ENCODE results near the gene TARDBP.
"Not testable (repeated sequence)": the region's sequence is repeated elsewhere in the genome, so short reads cannot be mapped to it uniquely, and the experiment has no call there.

TARDBP gene

GRCh38 chr1:11042995-11043874 lies 30.8 kb downstream of the TARDBP start:
- no peak for DNase-seq (ENCODE audit: low spot score)

- DNase-seq (ENCODE audit: low spot score), result no peak
These were observed 31.8 kb downstream of the TARDBP start for GRCh38 chr1:11044086-11044848.

GRCh38 chr1:11044849-11045427 lies 32.5 kb downstream of the TARDBP start:
- no peak for DNase-seq (ENCODE audit: low spot score)

GRCh38 chr1:11045428-11046269 lies 33.2 kb downstream of the TARDBP start:
- DNase-seq (ENCODE audit: low spot score), result no peak

GRCh38 chr1:11046270-11046566 lies 33.8 kb downstream of the TARDBP start:
- no peak for DNase-seq (ENCODE audit: low spot score)

- no peak for DNase-seq (ENCODE audit: low spot score)
These were observed 34.3 kb downstream of the TARDBP start, which contains the start of gene MASP2 for GRCh38 chr1:11046625-11047365. TSS of gene MASP2 (minus strand) at chr1:11047239. CDS start at chr1:11047207, 32 bp downstream.

GRCh38 chr1:11051121-11051520 lies 38.7 kb downstream of the TARDBP start:
- DNase-seq (ENCODE audit: low spot score), result not testable (repeated sequence)

GRCh38 chr1:11051781-11052511 lies 39.5 kb downstream of the TARDBP start:
- DNase-seq (ENCODE audit: low spot score), result no peak

GRCh38 chr1:11052839-11053757 lies 40.6 kb downstream of the TARDBP start:
- DNase-seq (ENCODE audit: low spot score), result peak; percentile 43

GRCh38 chr1:11053758-11054137 lies 41.3 kb downstream of the TARDBP start:
- DNase-seq (ENCODE audit: low spot score), result peak; percentile 61

GRCh38 chr1:11054181-11054580 lies 41.7 kb downstream of the TARDBP start:
- no peak for DNase-seq (ENCODE audit: low spot score)

- DNase-seq (ENCODE audit: low spot score), result no peak
These were observed 42.2 kb downstream of the TARDBP start for GRCh38 chr1:11054666-11055065.

- no peak for DNase-seq (ENCODE audit: low spot score)
These were observed 43.2 kb downstream of the TARDBP start for GRCh38 chr1:11055676-11056075.

- no peak for DNase-seq (ENCODE audit: low spot score)
These were observed 44.0 kb downstream of the TARDBP start for GRCh38 chr1:11056504-11056903.

- DNase-seq (ENCODE audit: low spot score), result no peak
These were observed 45.0 kb downstream of the TARDBP start for GRCh38 chr1:11057477-11057876.

- no peak for DNase-seq (ENCODE audit: low spot score)
These were observed 45.6 kb downstream of the TARDBP start for GRCh38 chr1:11058026-11058425.

- no peak for DNase-seq (ENCODE audit: low spot score)
These were observed 46.2 kb downstream of the TARDBP start for GRCh38 chr1:11058595-11059154.

- DNase-seq (ENCODE audit: low spot score), result no peak
These were observed 46.9 kb downstream of the TARDBP start for GRCh38 chr1:11059155-11059967.
